GM13976 (cell line): ENCODE measurements around the gene ABLIM2.

Experiments
- DNase-seq: peaks from one replicate; pipeline ENCODE4 v3.0.0; 2012; ENCODE audit warnings: low spot score
- in situ Hi-C: fragments of 300-500 bp; cut with MboI; formaldehyde crosslinking; loops from one replicate; pipeline ENCODE4 v1.12.0; 2022; ENCODE audit warnings: low sequenced_read_pairs, mixed read lengths, inconsistent platforms; ENCODE audit not compliant: unreplicated experiment
- TF ChIP-seq, protein P1 (sequence below): IDR thresholded peaks from 2 replicates; pipeline ENCODE4 v1.5.1; 2012; ENCODE audit warnings: borderline replicate concordance, mild to moderate bottlenecking; ENCODE audit not compliant: insufficient read depth; ENCODE audit errors: extremely low read depth, missing control alignments, control extremely low read depth

The ABLIM2 gene

GRCh38 chr4:7984286-7984925, 174.2 kb downstream of the ABLIM2 start:
- in situ Hi-C loops: no loop called here

DNA sequence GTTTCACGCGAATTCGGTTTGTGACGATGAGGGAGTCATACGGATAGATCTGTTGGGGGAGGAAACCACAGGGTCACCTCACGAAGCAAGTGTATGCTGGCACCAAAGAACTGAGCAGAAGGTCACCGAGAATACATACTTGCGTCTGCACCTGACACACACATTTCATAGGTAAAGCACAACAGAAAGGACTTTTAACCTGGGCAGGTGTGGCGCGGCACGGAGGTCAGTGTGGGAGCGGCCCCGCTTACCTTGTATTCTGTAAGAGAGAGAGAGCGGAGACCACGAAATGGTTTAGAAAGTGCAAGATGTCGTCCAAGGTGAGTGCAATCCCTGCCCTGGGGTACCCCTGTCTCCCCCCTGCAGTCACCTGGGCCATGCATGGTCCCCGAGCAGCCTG, 175.3 kb downstream of the ABLIM2 start:
- in situ Hi-C loops: no loop called here
- no peak for DNase-seq
- TF ChIP-seq, protein P1, sequence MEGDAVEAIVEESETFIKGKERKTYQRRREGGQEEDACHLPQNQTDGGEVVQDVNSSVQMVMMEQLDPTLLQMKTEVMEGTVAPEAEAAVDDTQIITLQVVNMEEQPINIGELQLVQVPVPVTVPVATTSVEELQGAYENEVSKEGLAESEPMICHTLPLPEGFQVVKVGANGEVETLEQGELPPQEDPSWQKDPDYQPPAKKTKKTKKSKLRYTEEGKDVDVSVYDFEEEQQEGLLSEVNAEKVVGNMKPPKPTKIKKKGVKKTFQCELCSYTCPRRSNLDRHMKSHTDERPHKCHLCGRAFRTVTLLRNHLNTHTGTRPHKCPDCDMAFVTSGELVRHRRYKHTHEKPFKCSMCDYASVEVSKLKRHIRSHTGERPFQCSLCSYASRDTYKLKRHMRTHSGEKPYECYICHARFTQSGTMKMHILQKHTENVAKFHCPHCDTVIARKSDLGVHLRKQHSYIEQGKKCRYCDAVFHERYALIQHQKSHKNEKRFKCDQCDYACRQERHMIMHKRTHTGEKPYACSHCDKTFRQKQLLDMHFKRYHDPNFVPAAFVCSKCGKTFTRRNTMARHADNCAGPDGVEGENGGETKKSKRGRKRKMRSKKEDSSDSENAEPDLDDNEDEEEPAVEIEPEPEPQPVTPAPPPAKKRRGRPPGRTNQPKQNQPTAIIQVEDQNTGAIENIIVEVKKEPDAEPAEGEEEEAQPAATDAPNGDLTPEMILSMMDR: no peak

More at GRCh38 chr4:7984286-7984925, 174.2 kb downstream of the ABLIM2 start:
- TF ChIP-seq, protein P1: no peak
- no peak for DNase-seq

DNA sequence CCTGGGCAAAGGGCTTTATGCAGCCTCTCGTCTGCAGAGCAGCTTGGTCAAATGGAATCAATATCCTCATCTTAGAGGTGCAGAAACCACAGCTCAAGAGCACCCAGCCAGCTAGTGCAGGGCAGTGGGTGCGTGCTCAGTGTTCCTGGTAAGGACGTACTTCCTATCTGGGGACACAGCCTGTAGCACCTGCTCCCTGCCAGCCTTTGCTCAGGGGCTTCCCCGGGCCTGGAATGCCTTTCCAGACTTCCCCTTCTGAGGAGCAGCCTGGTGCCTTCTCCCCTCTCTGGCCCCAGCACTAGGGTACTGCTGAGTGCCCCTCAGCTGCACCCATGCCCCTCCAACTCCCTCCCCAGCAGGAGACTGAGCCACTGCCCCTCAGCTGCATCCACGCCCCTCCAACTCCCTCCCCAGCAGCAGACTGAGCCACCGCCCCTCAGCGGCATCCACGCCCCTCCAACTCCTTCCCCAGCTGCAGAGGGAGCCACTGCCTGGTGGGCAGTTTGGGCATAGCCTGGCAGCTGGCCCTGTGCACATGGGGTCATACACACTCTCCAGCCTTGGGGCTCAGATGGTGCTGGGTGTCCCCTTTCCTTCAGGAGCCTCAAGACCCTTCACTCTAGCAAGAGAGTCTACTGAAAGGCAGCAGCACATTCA, 176.7 kb downstream of the ABLIM2 start:
- DNase-seq: no peak
- TF ChIP-seq, protein P1: no peak
- in situ Hi-C loops: no loop called here

GRCh38 chr4:7980036-7980435, 178.6 kb downstream of the ABLIM2 start:
- no peak for DNase-seq
- in situ Hi-C loops: no loop called here
- TF ChIP-seq, protein P1: no peak

GRCh38 chr4:7979652-7979968, 179.0 kb downstream of the ABLIM2 start:
- TF ChIP-seq, protein P1: no peak
- DNase-seq: peak; percentile 15
- in situ Hi-C loops: no loop called here

GRCh38 chr4:7978907-7979651, 179.5 kb downstream of the ABLIM2 start:
- peak; percentile 23 for DNase-seq
- in situ Hi-C loops: no loop called here
- TF ChIP-seq, protein P1: no peak
